GM21360 (cell line): ENCODE data around the gene DTX1.
"Not testable (repeated sequence)": the region's sequence is repeated elsewhere in the genome, so short reads cannot be mapped to it uniquely, and the experiment has no call there.

Source experiments
- ATAC-seq: cut with Tn5 transposase; IDR thresholded peaks from one replicate; pipeline ENCODE4 v1.9.1; 2021; ENCODE audit warnings: mild to moderate bottlenecking, moderate library complexity; ENCODE audit not compliant: unreplicated experiment

DTX1 gene

DNA sequence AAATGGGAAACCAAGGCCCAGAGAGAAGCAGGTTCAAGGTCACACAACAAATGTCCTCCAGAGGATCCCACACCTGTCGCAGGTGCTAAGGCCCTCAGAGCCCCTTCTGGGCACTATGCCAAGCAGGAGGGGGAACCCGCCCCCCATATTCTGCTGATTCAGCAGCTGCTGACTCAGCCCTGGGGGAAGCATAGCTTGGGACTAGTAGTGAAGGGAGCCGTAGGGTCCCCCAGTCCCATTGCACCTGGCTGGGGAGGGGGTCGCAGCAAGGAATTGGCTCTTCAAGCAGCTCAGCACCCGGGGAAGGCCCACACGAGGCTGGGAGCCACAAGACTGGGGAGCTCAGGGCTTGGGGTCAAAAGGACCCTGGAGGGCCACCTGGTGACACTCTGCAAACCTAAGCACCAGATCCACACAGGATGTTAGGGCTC lies 78.0 kb downstream of the DTX1 start:
- ATAC-seq = no peak

- peak; percentile 65 for ATAC-seq
Measured at GRCh38 chr12:113135178-113136127, 78.9 kb downstream of the DTX1 start, which contains the start of gene RASAL1. Gene RASAL1, minus strand, starts transcription at chr12:113135761. Its CDS starts 299 bp downstream, at chr12:113135462.

DNA sequence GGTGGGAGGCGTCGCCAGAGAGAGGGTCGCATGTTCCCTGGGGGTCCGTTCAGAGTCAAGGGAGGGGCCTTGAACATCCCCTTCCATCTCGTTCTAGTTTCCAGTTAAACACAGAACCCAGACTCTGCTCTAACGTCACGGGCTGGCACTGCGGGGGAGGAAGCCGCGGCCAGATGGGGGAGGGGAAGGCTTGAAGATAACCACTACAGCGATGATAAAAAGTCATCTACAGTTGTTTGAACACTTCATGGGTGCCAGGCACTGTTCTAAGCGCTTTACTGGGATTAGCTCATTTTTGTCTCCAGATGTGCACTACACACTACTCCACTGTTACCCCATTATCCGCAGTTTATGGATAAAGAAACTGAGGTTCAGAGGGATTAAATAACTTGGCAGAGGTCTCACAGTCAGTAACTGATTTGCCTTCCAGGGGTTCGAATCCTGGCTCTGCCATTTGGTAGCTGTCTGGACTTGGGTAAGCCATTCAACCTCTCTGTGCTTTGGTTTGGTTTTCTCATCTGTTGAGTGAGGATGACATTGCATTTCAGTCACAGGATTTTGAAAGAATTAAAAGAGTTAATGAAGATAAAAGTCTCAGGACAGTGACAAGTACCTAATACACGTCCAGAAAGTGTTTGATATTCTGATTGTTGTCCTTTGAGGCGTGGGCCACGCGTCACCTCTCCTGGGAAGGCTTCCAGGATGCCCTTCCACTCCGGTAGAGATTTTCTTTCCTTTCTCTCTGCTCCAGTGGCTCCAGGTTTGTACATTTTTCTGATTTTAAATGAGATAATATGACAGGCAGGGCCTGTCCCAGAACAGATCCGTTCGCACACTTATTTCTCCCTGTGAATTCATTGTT lies 79.8 kb downstream of the DTX1 start:
- no peak for ATAC-seq

DNA sequence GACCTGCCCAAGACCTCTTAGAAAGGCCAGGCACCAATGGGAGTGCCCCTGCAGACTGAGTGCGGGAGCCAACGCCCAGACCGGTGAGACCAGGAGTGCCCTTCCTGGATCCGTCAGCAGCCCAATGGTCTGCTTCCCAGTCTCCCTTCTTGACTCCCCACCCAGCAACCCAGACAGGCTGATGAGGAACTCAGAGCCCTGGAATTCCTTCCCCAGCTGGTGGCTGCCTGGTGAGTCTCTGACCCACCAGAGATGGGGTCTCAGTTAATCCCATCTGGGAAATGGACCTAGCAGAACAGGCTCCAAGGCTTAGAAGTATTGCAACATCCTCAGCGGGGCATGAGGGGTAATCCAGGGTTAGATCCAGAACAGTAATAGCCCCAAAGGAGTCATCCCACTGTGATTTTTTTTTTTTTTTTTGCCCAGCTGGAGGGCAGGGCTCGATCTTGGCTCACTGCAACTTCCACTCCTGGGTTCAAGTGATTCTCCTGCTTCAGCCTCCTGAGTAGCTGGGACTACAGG lies 80.5 kb downstream of the DTX1 start:
- no peak for ATAC-seq

DNA sequence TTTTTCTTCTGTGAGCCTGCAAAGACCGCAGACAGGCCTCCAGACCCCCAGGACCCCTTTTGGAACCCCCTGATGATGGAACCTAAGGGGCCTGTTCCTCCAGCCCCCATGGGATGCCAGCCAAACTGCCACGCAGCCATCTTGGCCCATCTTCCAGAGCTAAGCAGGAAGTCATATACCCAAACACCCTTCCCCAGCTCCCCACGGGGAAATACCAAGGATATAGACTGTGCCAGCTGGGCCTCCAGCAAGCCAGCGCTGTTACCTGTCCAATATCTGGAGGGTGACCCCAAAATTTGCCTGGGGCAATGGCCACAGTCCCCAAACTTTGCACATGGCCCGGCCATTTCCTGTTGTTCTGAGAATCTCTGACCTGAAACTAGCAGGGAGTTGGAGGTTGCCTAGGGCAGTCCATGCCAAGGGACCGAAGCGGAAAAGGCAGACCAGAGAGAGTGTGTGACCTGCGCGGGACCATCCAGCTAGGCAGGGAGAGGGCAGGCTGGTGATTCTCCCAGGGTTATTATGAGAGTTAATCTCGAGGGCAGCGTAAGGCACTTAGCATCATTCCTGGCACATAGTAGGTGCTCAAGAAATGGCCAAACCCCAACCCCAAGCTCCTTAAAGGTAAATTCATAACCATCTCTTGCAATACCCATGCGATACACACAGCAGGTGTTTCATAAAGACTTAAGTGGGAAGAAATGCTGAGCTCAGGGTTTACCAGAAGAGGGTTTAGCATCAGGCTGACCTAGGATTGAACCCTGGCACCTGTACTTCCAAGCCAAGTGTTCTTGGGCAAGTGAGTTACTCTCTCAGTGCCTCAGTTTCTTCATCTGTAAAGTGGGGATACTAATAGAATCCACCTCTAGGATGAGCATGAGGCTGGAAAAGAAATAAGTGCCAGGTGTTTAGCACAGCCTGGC lies 81.6 kb downstream of the DTX1 start:
- ATAC-seq = no peak

DNA sequence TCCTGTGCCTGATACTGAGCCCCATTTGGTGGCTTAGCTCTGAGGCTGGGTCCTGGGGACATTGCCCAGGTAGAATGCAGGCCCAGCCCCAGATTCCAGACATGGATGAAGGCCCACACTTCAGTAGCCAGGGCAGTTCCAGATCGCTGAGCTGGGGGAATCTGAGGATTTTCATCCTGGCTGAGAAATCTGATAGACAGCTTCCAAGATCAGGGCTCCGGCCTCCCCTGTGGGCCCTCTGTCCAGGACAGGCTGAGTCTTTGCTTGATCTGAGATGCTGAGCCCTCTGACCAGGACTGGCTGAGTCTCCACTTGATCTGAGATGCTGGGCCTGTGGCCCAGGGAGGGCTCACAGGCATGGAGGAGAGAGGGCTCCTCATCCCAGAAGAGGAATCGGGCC lies 82.3 kb downstream of the DTX1 start:
- ATAC-seq = no peak

GRCh38 chr12:113140706-113141105 lies 84.2 kb downstream of the DTX1 start:
- ATAC-seq = no peak

- not testable (repeated sequence) for ATAC-seq
Measured at GRCh38 chr12:113141716-113142115, 85.2 kb downstream of the DTX1 start.

- no peak for ATAC-seq
Measured at GRCh38 chr12:113142173-113142885, 85.8 kb downstream of the DTX1 start.

- ATAC-seq = no peak
Measured at GRCh38 chr12:113142886-113143332, 86.4 kb downstream of the DTX1 start.

DNA sequence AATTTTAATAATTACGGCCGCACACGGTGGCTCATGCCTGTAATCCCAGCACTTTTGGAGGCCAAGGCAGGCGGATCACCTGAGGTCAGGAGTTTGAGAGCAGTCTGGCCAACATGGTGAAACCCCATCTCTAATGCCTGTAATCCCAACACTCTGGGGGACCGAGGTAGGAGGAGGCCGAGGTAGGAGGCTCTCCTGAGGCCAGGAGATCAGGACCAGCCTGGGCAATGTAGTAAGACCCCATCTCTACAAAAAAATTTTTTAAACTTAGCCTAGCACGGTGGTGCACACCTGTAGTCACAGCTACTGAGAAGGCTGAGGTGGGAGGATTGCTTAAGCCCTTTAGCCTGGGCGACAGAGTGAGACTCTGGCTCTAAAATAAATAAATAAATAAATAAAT lies 87.4 kb downstream of the DTX1 start:
- ATAC-seq = no peak

- ATAC-seq = no peak
Measured at GRCh38 chr12:113144806-113145205, 88.3 kb downstream of the DTX1 start.

DNA sequence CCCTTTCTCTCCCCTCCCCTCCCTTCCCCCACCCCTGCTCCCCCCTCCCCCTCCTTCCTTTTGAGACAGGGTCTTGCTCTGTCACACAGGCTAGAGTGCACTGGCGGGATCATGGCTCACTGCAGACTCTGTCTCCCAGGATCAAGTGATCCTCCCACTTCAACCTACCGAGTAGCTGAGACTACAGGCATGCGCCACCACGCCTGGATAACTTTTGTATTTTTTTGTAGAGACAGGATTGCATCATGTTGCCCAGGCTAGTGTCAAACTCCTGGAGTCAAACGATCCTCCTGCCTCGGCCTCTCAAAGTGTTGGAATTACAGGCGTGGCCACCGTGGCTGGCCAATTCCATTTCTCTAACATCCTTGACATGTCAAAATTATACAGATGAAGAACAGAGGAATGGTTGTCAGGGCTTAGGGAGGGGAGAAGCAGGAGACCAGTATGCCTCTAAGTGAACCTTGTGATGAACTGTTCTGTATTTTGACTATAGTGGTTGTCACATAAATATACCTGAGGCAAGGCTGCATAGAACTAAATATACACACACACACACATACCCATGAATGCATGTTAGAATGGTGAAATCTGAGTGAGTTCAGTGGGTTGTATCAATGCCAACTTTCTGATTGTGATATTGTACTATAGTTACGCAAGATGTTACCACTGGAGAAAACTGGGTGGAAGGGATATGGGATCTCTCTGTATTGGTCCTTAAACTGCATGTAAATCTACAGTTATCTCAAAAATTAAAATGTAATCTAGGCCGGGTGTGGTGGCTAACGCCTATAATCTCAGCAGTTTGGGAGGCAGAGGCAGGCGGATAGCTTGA lies 89.4 kb downstream of the DTX1 start:
- ATAC-seq = no peak

DNA sequence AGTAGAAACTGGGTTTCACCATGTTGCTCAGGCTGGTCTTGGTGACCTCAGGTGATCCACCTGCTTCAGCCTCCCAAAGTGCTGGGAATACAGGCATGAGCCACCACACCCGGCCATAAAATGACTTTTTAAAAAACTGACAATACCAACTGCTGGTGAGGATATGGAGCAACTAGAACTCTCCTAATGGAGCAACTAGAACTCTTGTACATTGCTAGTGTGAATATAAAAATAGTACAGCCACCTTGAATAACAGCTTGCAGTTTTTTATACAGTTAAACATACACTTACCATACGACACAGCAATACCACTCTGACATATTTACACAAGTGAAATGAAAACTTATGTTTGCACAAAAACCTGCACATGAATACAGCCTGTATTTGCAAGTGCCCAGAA lies 90.5 kb downstream of the DTX1 start:
- no peak for ATAC-seq
